GM23248 (cell line): ENCODE results near the gene RSKR.

Experiments used
- EZH2 ChIP-seq: fragments of 200-600 bp; sonication (generic); IDR thresholded peaks from 2 replicates; pipeline ENCODE4 v1.6.1; 2018; ENCODE audit warnings: antibody characterized with exemption, mild to moderate bottlenecking; ENCODE audit not compliant: insufficient read depth, poor library complexity, severe bottlenecking
- EZH2phosphoT487 ChIP-seq: fragments of 200-600 bp; sonication (generic); IDR thresholded peaks from 2 replicates; pipeline ENCODE4 v1.6.1; 2018; ENCODE audit warnings: antibody characterized with exemption, moderate library complexity, mild to moderate bottlenecking, low read depth; ENCODE audit not compliant: insufficient read depth

- TF ChIP-seq EZH2 (no peak), EZH2phosphoT487 (no peak)
Measured at GRCh38 chr17:28598799-28599310, 15.1 kb downstream of the RSKR start, which contains the start of gene SPAG5.
